Activated CD4-positive, alpha-beta T cell treated with anti-CD3 and anti-CD28 coated beads, Interleukin-2, amount 50 U/mL, for 4 hours (primary cell): ENCODE measurements around the gene ST6GALNAC1.

Experiments used
- DNase-seq, 2 experiments: peaks; one replicate each; pipeline ENCODE4 v3.0.0-alpha.2; 2020

ST6GALNAC1 gene

DNA sequence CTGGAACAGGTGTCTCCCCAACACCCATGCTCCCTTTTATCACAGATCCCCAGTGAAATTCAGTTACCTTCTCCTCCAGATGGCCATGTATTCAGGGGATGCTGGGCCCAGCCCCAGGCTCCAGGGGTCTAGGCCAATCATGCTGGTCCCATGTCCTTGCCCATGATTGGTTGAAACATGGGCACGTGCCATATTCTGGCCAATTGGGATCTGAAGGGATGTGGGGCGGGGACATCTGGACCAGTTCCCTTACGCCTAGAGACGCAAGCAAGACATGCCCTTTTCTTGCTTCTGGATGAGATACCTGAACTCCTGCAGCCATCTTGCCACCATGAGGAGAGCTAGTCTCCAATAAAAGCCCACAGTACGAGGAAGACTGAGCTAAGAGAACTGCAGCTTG, 31.0 kb upstream of the ST6GALNAC1 start:
- no peak for DNase-seq

GRCh38 chr17:76673729-76674128, 30.2 kb upstream of the ST6GALNAC1 start:
- DNase-seq: no peak

- DNase-seq: no peak
Observed at GRCh38 chr17:76672892-76673291, 29.3 kb upstream of the ST6GALNAC1 start.

GRCh38 chr17:76672270-76672851, 28.8 kb upstream of the ST6GALNAC1 start:
- DNase-seq: no peak

GRCh38 chr17:76671912-76672262, 28.3 kb upstream of the ST6GALNAC1 start:
- DNase-seq: no peak

- peak; percentile 99 for DNase-seq
Observed at GRCh38 chr17:76671123-76671911, 27.8 kb upstream of the ST6GALNAC1 start.

DNA sequence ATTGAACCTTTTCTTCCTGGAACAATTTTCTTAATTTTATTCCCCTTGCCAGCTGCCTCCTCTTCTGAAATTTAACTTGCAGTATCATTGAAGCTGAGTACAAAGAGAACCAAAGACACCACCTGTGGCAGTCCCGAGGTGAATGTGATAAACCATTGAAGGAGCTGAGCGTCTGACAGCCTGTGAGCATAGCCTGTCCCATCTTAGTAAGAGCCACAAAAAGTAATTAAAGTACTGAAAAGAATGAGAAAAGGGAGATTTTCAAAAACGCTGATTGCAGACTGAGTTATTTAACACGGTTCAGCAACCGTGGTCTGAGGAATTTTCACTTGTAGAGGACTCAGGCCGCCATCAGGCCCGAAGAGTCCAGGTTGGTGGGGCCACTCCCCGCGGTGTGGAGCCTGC, 27.2 kb upstream of the ST6GALNAC1 start:
- no peak for DNase-seq

GRCh38 chr17:76670020-76670717, 26.6 kb upstream of the ST6GALNAC1 start:
- no peak for DNase-seq

GRCh38 chr17:76667786-76668453, 24.4 kb upstream of the ST6GALNAC1 start:
- DNase-seq: no peak

DNA sequence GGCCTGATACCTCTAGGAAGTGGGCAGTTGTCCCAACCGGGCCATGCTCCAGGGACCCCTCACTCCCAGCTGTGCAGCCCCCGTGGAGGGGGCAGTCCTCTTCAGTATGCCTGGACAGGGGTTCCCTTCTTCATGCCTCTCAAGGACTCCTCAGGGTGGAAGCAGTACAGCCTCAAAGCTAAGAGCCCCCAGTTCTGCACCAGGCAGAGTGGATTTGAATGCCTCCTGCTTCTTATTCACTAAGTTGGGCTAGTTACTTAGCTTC, 23.9 kb upstream of the ST6GALNAC1 start:
- DNase-seq: no peak

DNA sequence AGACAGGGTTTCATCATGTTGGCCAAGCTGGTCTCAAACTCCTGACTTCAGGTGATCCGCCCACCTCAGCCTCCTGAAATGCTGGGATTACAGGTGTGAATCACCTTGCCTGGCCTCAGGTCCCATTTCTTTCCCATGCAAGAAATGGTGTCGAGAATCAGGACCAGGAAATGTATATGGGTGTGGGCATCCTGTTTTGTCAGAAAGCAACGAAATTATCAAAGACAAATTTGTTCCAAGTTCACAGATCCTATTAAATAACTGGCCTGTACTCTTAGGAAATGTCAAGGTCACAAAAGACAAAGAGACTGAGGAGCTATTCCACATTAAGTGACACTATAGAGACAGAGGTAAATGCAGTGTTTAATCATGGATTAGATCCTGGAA, 17.1 kb upstream of the ST6GALNAC1 start:
- no peak for DNase-seq

DNA sequence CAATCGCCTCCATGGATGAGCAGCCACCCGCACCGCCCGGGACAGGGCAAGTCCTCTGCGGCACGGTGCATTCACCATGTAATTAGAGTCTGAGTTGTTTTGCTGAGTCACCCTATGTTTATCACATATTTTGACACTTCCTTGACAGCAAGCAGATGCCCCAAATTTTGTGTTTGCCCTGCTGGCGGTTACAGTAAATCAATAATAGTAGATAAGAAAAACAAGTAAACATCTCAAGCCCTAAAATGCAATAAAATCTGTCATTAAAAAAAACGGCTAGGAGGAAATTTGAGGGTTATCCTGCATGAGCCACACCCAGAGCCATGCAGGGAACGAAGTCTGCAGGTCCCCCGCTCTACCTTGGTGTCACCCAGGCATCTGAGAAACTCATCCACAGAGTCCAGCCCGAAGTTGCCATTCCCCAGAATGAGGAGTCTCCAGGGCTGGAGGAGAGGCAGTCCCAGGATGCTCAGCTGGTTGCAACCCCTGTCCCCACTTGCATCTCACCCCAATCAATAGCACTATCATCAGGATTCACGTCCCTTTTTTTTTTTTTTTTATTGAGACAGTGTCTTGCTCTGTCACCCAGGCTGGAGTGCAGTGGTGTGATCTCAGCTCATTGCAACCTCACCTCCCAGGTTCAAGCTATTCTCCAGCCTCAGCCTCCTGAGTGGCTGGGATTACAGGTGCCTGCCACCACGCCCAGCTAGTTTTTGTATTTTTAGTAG, 16.5 kb upstream of the ST6GALNAC1 start:
- DNase-seq: no peak

GRCh38 chr17:76658242-76658662, 14.7 kb upstream of the ST6GALNAC1 start:
- DNase-seq: no peak

- DNase-seq: no peak
Observed at GRCh38 chr17:76657505-76658241, 14.1 kb upstream of the ST6GALNAC1 start.

- DNase-seq: no peak
Observed at GRCh38 chr17:76654408-76654807, 10.9 kb upstream of the ST6GALNAC1 start.

- DNase-seq: no peak
Observed at GRCh38 chr17:76650504-76650903, 6.9 kb upstream of the ST6GALNAC1 start.

GRCh38 chr17:76646712-76647111, 3.2 kb upstream of the ST6GALNAC1 start:
- DNase-seq: no peak

GRCh38 chr17:76645481-76645880, 1.9 kb upstream of the ST6GALNAC1 start:
- no peak for DNase-seq

- DNase-seq: no peak
Observed at GRCh38 chr17:76644995-76645394, 1.4 kb upstream of the ST6GALNAC1 start.

GRCh38 chr17:76642994-76643393, 563 bp downstream of the ST6GALNAC1 start:
- no peak for DNase-seq

DNA sequence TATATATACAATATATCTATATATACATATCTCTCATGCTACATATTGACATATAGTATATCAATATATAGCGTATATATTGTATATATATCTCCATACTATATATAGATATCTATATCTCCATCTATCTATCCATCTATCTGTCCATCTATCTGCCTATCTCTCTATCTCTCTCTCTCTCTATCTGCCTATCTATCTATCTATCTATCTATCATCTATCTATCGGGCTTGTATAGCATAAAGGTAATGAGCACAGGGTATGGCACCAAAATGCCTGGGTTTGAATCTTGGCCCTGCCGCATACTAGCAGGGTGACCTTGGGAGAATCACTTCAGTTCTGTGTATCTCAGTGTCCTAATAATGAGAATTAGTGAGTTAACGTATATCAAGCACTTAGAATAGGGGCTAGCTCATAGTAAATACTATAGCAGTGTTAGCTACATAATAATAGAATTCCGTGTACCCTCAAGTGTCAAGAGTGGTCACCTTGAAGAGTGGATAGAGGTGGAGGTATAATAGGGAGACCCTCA, 1.5 kb downstream of the ST6GALNAC1 start:
- no peak for DNase-seq

GRCh38 chr17:76641501-76641900, 2.1 kb downstream of the ST6GALNAC1 start:
- DNase-seq: no peak
